K562 (cell line): ENCODE results near the gene TMEM184B. TPM values are rescaled to one million over a fixed set of nuclear protein-coding genes. Genes with fewer than 3 reads are reported as not detected.

ENCODE experiments used
- CEBPB ChIP-seq: fragments of 450-650 bp; IDR thresholded peaks from 2 replicates; pipeline ENCODE4 v1.6.1; 2016; ENCODE audit warnings: missing genetic modification characterization, missing compliant biosample characterization
- EGR1 ChIP-seq: fragments of 450-650 bp; conservative IDR thresholded peaks from 2 replicates; pipeline ENCODE4 v1.6.1; 2017; ENCODE audit warnings: mild to moderate bottlenecking
- FOSL1 ChIP-seq: fragments of 200-800 bp; sonication (Bioruptor generic); conservative IDR thresholded peaks from 2 replicates; pipeline ENCODE4 v1.6.1; 2016; ENCODE audit warnings: missing genetic modification characterization, missing compliant biosample characterization
- NR2C2 ChIP-seq, 2 experiments: fragments of 200-800 bp in 1 of 2; sonication (Bioruptor generic) in 1 of 2; sonication (generic) in 1 of 2; formaldehyde crosslinking in 1 of 2; IDR thresholded peaks; 2 replicates each; pipeline versions ENCODE4 v1.6.1 to v1.8.0; 2016 to 2022; ENCODE audit warnings: mild to moderate bottlenecking in 1 of 2, missing compliant biosample characterization in 1 of 2, missing genetic modification characterization in 1 of 2, missing genetic modification reagents in 1 of 2
- NR3C1 ChIP-seq: sonication (generic); formaldehyde crosslinking; IDR thresholded peaks from 2 replicates; pipeline ENCODE4 v1.8.1; 2022; ENCODE audit warnings: missing genetic modification reagents
- STAT5B ChIP-seq: fragments of 250-450 bp; sonication (Bioruptor Pico); IDR thresholded peaks from 2 replicates; pipeline ENCODE4 v1.8.0; 2021; ENCODE audit warnings: mild to moderate bottlenecking, inconsistent platforms
- polyA plus RNA-seq, 8 experiments: library from polyadenylated mRNA; depleted of rRNA in 4 of 8; stranded (reverse) in 5 of 8; unstranded in 3 of 8; fragments of >200 nt; fragmentation: Nextera tagmentation in 2 of 8; fragmentation: Illumina TruSeq in 1 of 8; extraction: Ambion mirVana in 2 of 8; extraction: Trizol in 1 of 8; gene quantifications; 2 replicates each; pipeline versions ENCODE4 v1.2.1 to v1.2.3, GENCODE V29; 2011 to 2014; ENCODE audit warnings: inconsistent platforms in 1 of 8, missing spikeins in 1 of 8
- total RNA-seq, 7 experiments: library from RNA; depleted of rRNA in 6 of 7; stranded (reverse); fragments of >200 nt in 6 of 7; fragmentation: Illumina TruSeq in 2 of 7; extraction: Trizol in 2 of 7; gene quantifications; 2 replicates each; pipeline versions ENCODE4 v1.2.1 to v1.2.3, GENCODE V29; 2011 to 2021; ENCODE audit warnings: low replicate concordance in 1 of 7
- TF ChIP-seq, protein P1 (sequence below): fragments of 200-600 bp; sonication (generic); IDR thresholded peaks from one replicate; pipeline ENCODE4 v1.6.1; 2012; ENCODE audit warnings: mild to moderate bottlenecking, low read depth, low read length, inconsistent platforms
- TF ChIP-seq, protein P2 (sequence below): fragments of 250-450 bp; sonication (Bioruptor Pico); IDR thresholded peaks from 2 replicates; pipeline ENCODE4 v1.4.0; 2020; ENCODE audit warnings: mild to moderate bottlenecking, moderate library complexity
- TF ChIP-seq, protein P3 (sequence below): sonication (generic); formaldehyde crosslinking; IDR thresholded peaks from 2 replicates; pipeline ENCODE4 v1.8.1; 2023; ENCODE audit warnings: mild to moderate bottlenecking, missing genetic modification reagents
- TF ChIP-seq, protein P4 (sequence below): sonication (generic); formaldehyde crosslinking; IDR thresholded peaks from 2 replicates; pipeline ENCODE4 v1.9.0; 2022; ENCODE audit warnings: mild to moderate bottlenecking, missing genetic modification reagents

TMEM184B gene
- total and polyA plus RNA-seq, 9 of the 15 experiments (the other 6 are each of a cell fraction or from before 2014, with no cell fraction given): 0.31 to 25.1 (median 6.2) TPM

DNA sequence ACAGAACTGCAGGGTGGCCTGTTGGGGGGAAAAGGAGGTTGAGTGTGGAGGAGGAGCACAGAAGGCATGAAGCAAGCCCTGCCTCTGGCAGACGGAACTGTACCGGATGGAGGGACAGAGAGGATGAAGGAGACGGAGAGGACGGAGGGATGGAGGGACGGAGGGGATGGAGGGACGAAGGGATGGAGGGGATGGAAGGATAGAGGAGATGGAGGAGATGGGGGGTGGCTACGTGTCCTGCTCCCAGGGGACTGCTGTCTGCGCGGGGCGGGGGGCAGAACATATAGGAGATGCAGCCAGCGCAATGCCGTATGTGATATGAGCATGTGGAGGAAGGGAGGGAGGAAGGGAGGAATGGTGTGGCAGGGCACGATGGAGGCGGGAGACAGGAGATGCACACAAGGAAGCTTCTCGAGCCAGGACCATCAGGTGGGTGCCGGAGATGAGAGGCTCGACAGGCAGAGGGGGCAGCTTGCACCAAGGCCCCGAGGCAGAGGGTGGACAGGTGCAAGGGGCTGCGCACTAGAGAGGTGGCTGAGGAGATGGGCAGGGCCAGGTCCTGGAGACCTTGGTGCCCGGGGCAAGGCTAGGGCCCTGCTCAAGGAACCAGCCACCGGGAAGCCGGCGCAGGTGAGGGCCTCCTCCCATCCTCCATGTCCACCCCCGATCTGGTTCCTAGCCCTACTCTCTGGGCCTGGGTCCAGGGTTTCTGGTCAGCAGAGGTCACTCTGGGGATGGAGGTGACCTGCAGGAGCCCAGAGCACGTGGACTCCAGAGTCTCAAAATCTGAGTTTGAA lies 45.8 kb downstream of the TMEM184B start (continued):
- TF ChIP-seq, protein P1, sequence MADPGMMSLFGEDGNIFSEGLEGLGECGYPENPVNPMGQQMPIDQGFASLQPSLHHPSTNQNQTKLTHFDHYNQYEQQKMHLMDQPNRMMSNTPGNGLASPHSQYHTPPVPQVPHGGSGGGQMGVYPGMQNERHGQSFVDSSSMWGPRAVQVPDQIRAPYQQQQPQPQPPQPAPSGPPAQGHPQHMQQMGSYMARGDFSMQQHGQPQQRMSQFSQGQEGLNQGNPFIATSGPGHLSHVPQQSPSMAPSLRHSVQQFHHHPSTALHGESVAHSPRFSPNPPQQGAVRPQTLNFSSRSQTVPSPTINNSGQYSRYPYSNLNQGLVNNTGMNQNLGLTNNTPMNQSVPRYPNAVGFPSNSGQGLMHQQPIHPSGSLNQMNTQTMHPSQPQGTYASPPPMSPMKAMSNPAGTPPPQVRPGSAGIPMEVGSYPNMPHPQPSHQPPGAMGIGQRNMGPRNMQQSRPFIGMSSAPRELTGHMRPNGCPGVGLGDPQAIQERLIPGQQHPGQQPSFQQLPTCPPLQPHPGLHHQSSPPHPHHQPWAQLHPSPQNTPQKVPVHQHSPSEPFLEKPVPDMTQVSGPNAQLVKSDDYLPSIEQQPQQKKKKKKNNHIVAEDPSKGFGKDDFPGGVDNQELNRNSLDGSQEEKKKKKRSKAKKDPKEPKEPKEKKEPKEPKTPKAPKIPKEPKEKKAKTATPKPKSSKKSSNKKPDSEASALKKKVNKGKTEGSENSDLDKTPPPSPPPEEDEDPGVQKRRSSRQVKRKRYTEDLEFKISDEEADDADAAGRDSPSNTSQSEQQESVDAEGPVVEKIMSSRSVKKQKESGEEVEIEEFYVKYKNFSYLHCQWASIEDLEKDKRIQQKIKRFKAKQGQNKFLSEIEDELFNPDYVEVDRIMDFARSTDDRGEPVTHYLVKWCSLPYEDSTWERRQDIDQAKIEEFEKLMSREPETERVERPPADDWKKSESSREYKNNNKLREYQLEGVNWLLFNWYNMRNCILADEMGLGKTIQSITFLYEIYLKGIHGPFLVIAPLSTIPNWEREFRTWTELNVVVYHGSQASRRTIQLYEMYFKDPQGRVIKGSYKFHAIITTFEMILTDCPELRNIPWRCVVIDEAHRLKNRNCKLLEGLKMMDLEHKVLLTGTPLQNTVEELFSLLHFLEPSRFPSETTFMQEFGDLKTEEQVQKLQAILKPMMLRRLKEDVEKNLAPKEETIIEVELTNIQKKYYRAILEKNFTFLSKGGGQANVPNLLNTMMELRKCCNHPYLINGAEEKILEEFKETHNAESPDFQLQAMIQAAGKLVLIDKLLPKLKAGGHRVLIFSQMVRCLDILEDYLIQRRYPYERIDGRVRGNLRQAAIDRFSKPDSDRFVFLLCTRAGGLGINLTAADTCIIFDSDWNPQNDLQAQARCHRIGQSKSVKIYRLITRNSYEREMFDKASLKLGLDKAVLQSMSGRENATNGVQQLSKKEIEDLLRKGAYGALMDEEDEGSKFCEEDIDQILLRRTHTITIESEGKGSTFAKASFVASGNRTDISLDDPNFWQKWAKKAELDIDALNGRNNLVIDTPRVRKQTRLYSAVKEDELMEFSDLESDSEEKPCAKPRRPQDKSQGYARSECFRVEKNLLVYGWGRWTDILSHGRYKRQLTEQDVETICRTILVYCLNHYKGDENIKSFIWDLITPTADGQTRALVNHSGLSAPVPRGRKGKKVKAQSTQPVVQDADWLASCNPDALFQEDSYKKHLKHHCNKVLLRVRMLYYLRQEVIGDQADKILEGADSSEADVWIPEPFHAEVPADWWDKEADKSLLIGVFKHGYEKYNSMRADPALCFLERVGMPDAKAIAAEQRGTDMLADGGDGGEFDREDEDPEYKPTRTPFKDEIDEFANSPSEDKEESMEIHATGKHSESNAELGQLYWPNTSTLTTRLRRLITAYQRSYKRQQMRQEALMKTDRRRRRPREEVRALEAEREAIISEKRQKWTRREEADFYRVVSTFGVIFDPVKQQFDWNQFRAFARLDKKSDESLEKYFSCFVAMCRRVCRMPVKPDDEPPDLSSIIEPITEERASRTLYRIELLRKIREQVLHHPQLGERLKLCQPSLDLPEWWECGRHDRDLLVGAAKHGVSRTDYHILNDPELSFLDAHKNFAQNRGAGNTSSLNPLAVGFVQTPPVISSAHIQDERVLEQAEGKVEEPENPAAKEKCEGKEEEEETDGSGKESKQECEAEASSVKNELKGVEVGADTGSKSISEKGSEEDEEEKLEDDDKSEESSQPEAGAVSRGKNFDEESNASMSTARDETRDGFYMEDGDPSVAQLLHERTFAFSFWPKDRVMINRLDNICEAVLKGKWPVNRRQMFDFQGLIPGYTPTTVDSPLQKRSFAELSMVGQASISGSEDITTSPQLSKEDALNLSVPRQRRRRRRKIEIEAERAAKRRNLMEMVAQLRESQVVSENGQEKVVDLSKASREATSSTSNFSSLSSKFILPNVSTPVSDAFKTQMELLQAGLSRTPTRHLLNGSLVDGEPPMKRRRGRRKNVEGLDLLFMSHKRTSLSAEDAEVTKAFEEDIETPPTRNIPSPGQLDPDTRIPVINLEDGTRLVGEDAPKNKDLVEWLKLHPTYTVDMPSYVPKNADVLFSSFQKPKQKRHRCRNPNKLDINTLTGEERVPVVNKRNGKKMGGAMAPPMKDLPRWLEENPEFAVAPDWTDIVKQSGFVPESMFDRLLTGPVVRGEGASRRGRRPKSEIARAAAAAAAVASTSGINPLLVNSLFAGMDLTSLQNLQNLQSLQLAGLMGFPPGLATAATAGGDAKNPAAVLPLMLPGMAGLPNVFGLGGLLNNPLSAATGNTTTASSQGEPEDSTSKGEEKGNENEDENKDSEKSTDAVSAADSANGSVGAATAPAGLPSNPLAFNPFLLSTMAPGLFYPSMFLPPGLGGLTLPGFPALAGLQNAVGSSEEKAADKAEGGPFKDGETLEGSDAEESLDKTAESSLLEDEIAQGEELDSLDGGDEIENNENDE: no peak
- no peak for TF ChIP-seq NR3C1 (CRISPR knock-in tag)
- TF ChIP-seq EGR1: no peak
- TF ChIP-seq CEBPB (tag): no peak
- TF ChIP-seq STAT5B: no peak
- TF ChIP-seq, protein P2, sequence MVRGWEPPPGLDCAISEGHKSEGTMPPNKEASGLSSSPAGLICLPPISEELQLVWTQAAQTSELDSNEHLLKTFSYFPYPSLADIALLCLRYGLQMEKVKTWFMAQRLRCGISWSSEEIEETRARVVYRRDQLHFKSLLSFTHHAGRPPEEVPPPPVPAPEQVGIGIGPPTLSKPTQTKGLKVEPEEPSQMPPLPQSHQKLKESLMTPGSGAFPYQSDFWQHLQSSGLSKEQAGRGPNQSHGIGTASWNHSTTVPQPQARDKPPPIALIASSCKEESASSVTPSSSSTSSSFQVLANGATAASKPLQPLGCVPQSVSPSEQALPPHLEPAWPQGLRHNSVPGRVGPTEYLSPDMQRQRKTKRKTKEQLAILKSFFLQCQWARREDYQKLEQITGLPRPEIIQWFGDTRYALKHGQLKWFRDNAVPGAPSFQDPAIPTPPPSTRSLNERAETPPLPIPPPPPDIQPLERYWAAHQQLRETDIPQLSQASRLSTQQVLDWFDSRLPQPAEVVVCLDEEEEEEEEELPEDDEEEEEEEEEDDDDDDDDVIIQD (CRISPR knock-in tag): no peak
- TF ChIP-seq NR2C2 (CRISPR knock-in tag; IDR thresholded peaks at IDR 0.05): no peak
- no peak for TF ChIP-seq NR2C2 (tag; IDR thresholded peaks at IDR 0.05)
- TF ChIP-seq, protein P3, sequence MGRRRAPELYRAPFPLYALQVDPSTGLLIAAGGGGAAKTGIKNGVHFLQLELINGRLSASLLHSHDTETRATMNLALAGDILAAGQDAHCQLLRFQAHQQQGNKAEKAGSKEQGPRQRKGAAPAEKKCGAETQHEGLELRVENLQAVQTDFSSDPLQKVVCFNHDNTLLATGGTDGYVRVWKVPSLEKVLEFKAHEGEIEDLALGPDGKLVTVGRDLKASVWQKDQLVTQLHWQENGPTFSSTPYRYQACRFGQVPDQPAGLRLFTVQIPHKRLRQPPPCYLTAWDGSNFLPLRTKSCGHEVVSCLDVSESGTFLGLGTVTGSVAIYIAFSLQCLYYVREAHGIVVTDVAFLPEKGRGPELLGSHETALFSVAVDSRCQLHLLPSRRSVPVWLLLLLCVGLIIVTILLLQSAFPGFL (CRISPR knock-in tag): no peak
- TF ChIP-seq FOSL1 (tag): no peak
- TF ChIP-seq, protein P4, sequence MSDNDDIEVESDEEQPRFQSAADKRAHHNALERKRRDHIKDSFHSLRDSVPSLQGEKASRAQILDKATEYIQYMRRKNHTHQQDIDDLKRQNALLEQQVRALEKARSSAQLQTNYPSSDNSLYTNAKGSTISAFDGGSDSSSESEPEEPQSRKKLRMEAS: no peak
